Stimulated activated CD4-positive, alpha-beta T cell treated with anti-CD3 and anti-CD28 coated beads, Interleukin-15, amount 100 ng/mL, for 1 hour (primary cell): Measurements from ENCODE around the gene HDX.
"Not testable (repeated sequence)": the region's sequence is repeated elsewhere in the genome, so short reads cannot be mapped to it uniquely, and the experiment has no call there.

ENCODE experiments used
- DNase-seq, 2 donors: peaks; one replicate each; pipeline ENCODE4 v3.0.0-alpha.2; 2020; ENCODE audit warnings: low read depth in 1 of 2, low spot score in 1 of 2

Gene HDX

DNA sequence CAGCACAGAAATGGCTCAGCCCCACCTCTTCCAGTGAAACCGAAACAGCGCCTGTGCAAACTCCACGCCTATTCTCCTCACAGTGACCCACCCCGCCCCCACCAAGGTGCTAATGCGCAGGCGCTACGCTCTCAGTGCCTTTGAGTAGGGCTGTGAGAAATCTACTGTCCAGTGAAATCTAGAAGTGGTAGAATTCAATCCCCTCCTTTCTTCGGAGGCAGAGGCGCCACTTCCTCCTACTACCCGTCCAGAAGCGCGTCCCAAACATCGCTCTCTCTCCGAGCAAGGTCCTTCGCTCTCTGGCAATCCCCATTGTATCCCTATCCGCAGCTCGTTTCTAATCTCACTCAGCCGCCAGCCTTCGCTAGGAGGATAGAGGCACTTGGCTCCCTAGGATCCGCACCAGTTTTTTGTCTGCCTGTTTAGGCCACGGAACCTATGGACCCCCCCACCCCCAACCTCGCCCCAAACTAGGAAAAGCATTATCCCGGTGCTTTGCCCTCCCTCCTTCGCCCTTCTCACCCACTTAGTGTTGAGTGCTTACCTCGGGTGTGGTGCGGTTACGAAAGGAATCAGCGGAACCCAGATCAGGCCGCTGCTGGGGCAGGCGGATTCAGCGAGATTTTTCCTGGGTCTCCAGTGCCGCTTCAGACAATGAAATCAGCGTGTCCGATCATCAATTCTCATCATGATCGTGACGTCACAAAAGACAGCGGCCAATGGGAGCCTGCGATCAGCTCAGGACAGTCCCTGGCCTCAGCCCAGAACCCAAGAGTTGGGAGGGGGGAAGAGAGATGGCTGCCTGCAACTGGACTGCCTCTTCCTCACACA lies at the start of gene HDX:
Gene HDX (minus strand): TSS at position 656 of the 831 bp plus-strand sequence. CDS start 27,056 bp downstream, outside the sequence.
- DNase-seq: peak; percentile 22 to 28

- DNase-seq: not testable (repeated sequence)
Measured at GRCh38 chrX:84541315-84541714, 39.1 kb upstream of the HDX start.

GRCh38 chrX:84537627-84538026 lies 35.4 kb upstream of the HDX start:
- DNase-seq: not testable (repeated sequence)

DNA sequence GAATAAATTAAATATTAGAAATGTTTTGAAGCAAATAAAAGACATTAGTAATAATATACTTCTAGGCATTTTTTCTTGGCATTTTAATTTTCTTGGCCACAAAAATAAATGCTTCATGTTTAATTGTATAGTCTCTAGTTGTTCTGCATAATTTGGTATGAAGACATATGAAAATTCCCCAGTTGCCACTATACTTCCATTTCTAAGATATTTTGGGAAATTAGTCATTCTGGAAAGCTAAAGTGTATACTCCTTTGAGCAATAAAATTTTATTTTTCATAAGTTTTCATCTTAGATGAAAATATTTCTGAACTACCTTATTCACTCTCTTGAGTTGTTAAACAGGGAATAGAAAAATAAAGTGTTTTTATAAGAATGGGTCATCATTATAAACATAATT lies 13.8 kb downstream of the HDX start:
- no peak for DNase-seq

DNA sequence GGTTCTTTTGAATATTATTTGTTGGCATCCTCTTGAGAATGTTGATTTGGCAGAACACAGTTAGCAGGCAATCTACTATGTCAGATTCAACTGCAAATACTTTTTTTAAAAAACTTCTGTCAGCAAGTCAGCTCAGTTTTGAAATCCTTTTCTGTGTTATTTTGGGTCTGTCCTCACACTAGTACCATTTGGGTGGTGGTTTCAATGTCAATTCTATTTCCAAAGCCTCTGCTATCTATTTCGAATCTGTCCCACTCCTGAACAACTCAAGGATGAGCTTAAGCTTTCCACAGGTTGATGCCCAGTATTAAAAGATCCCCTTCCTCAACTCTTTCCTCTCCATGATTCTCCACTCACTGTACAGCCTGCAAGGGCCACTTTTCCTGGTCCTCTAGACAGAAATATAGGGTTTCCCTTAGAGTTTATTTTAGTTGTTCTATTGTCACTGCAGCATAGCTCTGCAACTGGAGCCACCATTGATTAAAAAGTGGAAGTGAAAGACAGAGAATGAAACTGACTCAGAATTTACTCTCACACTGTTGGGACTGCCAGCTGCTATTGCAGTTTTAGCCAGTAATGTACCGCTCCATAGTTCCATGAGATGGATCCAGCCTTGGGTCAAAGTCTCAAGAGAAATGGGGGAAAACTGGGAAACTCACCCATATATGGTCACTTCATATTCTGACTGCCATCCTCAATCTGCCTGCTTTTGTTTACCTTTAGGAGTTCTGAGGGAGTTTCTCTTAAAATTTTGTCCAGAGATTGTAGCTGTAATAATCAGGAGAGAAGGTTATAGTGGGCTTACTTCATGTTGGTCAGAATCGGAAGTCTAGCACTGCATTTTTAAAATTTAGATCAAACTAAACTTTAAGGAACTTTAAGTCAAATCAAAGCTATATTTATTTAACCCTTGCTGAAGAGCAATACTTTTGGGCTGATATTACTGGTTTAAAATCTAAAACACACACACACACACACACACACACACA lies 14.6 kb downstream of the HDX start:
- no peak for DNase-seq

DNA sequence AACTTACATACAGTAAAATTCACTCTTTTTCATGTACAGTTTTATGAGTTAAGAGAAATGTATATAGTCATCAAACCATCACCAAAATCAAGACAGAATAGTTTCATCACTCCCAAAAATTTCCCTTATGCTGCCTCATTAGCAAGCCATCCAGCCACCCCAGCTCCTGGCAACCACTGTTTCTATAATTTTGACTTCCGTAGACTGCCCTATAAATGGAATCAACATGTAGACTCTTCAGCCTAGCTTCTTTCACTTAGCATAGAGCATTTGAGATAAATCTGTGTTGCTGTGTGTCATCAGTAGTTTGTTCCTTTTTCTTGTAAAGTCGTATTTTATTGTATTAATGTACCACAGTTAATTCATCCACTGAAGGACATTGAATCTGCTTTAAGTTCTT lies 23.2 kb downstream of the HDX start:
- no peak for DNase-seq

GRCh38 chrX:84477114-84477513 lies 25.1 kb downstream of the HDX start:
- no peak for DNase-seq

- DNase-seq: no peak
Measured at GRCh38 chrX:84475596-84475995, 26.7 kb downstream of the HDX start.

DNA sequence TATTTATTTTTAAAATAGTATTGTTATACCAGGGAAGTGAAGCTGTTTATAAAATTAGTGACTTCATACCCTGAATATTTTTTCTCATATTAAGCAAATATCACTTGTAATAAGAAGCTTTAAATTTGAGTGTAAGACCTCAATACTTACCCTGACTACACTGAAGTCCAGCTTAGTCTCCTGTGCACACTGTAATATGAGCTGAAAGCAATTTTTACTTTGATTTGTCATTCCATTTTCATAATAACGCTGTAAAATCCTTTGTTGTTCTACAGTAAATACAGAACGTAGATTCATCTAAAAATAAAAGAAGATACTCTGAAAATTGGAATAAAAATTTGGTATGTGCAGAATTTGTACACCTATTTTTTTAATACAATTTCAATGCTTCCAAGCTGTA lies 27.2 kb downstream of the HDX start:
- DNase-seq: no peak

GRCh38 chrX:84469226-84469625 lies 33.0 kb downstream of the HDX start:
- no peak for DNase-seq

- DNase-seq: no peak
Measured at GRCh38 chrX:84467898-84468297, 34.4 kb downstream of the HDX start.

- DNase-seq: no peak
Measured at GRCh38 chrX:84453351-84454246, 48.7 kb downstream of the HDX start.

DNA sequence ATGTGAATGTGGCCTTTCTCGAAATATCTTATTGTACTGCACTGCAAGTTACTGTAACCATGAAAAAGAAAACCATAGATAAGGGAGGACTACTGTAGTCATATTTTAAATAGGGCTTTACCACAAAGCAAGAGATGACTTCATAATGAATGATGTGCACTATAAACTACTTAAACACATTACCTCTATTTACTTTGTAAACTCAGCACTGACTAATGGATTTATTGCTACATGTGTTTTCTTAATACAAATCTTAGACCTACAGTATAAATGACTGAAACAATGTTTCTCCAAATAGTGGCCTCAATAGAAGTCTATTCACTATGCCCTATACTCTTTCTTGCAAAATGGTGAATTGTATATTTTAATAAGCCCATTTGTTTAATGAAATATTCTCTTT lies 61.1 kb downstream of the HDX start:
- DNase-seq: no peak

GRCh38 chrX:84415140-84415539 lies 87.1 kb downstream of the HDX start:
- no peak for DNase-seq

- DNase-seq: no peak
Measured at GRCh38 chrX:84363663-84364062, 138.6 kb downstream of the HDX start.

DNA sequence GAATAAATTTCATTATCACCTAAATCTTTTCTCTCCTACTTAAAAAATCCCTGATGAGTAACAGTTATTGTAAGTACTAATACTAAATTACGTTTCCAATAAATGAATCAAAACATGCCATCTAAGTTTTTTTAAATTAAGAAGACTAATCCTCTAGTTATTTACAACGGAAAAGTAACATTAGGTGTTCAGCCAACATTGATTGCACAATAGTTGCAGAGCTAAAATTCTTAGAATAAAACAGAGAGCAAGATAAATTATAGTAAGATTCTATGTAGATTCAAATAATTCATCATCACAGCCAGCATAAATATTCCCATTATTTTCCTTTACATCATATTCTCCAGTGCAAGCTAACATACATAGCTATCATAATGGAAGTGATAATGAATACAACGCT lies 139.2 kb downstream of the HDX start:
- no peak for DNase-seq

DNA sequence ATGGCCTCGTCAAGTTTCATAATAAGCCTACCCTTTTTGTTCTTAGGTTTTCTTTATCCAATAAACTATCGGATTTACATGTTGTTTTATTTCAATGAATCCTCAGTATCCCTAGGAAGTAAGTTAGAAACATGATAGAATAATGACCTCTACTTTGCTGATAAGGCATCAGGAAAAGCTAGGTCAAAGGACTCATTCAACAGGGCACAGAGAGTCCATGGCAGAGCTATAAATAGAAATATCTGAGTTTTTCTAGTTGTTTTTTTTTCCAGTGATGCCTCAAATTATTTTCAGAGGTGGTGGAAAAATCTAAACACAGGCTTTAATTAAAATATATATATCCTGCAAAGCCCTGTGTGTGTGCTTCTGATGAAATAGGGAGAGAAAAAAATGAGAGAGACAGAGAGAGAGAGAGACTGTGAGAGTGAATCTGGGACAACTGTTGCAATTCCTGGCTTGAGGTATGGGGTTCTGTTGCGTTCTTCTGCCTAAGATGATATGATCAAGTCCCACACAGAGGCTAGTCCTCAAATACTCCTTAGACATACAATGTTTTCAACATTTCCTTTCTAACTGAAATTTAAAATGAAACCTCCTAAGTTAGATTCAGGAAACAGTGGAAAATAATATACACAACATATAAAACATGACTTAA lies 139.9 kb downstream of the HDX start:
- DNase-seq: no peak

DNA sequence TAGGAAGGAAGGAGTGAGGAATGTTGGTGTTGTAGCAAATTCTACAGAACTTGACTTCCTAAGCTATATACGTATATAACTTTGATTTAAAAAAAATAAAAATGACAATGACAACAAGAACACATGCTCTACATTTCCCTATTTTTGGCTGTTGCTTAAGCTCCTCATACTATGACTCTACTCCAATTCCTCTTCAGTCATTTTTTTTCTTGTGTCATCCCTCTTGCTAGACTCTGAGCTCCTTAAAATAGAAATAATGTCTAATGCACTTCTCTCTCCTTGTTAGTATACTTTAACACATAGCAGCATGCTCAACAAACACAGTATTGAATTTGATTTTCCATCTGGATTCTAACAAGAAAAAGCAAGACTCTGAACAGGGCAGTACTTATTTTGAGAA lies 144.0 kb downstream of the HDX start:
- DNase-seq: no peak

DNA sequence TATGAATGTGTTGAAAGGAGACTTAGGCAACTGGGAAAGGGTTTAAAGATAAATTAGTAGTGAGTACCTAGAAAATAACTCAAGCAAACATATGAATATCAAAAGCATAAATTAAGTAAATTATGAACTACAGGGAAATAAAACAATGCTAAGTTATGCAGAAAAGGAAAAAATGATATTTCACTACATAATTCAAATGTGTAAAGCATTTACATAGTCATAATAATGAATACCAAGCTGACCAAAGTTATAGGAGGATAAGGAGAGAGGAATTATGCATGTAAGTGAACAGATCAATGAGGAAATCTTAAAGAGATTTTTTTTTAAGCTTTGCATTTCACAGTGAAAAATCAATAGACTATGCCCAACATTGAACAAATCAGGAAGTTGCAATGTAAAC lies 145.0 kb downstream of the HDX start:
- no peak for DNase-seq

DNA sequence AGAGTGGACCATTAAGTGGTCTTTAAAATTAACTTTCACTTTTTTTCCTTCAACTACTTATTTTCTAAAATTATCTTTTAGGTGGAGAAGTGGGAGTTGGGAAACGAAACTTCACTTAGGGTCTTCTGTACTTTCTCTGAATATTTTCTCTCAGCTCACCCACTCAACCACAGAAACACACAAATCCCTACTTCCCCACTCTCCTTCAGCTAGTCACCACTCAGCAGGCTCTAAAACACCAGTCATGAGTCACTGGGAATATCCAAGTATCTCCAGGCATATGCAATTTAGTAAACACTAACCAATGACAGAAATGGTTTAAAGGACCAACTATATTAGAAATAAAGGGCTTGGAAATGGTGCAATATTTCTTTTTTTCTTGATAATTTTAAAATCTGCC lies 161.3 kb downstream of the HDX start:
- DNase-seq: no peak
